Endometrium (tissue), 2 donors: ENCODE data around the gene FBXO31.

Experiments
- FAIRE-seq: peaks from 2 replicates; lab custom pipeline; 2012; peaks lifted over from hg19 to GRCh38; lab: Jason Lieb, UNC
- donor health status: control.
- donor health status: control.

The FBXO31 gene

DNA sequence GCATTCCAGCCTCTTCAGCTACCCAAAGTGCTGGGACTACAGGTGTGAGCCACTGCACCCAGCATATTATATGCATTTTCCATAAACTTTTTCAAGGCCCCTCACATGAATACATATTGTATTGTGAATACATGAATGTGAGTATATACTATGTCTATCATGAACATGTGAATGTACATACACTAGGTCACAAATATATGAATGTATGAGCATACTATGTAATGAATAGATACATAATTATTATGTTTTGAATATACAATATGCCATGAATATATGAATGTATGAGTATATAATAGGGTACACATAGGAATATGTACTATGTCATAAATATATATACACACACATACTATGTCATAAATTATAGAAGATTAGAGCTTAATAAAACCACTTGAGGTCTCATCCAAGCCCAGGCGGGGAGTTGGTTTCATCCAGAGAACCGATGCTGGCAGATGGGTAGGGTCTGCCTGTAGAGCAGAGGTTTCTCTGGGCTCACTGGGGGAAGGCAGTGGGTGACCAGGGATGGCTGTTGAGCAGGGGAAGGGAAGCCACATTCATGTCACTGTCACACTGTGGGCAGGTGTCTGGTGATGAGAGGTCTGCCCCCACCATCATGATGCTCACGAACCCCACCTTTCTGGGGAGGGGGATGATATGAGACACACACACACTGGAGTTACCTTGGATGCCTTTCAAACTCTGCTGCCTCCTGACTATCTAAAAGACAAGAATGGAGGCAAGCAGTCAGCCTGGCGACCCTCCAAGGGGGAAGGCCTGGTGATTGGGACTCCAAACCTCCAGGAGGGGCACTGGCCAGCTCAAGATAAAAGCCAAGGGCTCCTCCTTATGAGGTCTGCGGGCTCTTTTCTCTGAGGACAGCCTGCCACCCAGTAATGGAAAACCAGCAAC, 73.7 kb downstream of the FBXO31 start:
- no peak for FAIRE-seq

DNA sequence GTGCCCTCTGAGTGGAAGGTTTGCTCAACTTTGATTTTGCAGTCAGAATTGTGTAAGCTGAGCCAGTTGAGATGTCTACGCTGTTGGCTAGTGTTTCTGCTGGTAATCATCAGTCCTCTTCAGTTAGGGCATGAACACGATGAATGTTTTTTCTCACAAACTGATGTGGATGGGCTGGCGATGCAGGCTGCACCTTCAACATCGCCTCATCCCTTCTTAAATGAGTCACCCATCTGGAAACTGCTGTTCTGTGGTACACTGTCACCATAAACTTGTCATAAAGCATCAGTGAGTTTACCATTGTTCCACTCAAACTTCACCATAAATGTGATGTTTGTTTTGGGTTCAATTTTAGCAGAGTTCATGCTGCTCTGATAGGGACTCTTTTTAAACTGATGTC, 74.8 kb downstream of the FBXO31 start:
- FAIRE-seq = no peak

DNA sequence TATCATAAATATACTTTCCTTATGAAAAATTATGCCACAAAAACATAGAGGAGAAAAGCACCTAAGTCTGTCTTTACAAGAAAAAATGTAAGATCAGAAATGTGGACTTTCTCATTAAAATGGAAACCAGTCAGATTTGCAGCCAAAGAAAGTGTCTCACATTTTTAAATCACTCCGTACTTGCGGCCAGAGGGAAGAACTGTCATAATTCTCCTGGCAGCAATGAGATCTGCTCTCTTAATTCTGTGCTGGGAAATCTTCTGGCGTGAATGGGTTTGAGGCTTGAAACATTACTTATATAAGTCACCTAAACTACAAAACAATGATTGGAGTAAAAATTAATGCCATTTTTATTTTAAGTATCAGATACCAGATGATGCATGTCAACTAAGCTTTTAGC, 77.1 kb downstream of the FBXO31 start:
- no peak for FAIRE-seq

DNA sequence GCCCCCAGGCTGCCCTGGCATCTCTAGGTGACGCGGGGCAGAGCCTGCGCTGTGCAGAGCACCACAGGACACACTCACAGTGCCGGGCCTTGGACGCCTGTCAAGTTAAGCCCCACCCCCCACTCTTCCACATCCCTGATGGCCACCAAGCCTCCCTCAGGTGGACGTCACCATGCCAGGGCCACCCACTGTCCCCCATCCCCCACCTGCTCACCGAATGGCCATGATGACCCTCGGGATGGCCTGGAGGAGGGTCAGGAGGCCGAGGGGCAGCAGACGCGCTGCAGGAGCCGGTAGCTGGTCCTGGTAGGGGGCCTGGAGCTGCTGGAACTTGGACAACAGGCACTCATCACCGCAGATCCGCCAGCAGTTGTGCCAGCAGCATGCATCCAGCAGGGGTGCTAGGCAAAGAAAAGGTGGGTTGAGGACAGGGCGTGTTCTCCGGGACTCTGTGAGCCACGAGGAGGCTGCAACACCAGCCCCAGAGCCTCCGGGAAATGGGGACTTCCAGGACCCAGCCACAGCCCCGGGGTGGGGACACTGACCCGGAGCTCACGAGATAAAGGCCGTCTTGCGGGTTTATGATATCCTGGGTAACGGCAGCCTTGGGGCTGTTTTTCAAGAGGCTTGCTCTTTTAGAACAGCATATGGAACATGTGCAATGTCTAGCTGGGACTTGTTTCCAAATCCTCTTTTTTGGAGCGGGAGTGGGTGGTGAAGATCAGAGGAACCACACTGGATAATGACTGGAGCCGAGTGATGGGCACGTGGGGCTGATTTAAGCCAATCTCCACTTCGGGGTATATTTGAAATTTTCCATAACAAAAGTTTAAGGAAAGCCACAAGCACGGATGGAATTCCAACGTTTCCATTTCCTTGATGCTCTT, 77.8 kb downstream of the FBXO31 start:
- FAIRE-seq = no peak

DNA sequence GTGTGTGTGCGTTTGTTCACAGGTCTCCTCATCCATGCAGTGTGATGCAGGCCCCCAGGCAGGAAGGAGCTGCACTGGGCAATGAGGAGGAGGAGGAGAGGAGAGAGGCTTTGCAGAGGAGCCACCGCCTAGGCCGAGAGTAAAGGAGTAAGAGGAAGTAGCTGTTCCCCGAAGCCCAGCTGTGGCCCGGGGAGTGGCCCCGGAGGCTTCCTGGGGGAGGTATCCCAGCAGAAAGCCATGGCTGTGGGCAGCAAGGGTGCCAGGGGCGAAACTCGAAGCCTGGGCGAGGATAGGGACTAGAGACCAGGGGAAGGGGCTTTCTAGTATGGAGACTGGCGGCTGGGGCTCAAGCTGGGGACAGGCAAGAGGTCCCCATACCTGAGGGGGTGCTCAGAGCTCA, 78.6 kb downstream of the FBXO31 start:
- FAIRE-seq = no peak

DNA sequence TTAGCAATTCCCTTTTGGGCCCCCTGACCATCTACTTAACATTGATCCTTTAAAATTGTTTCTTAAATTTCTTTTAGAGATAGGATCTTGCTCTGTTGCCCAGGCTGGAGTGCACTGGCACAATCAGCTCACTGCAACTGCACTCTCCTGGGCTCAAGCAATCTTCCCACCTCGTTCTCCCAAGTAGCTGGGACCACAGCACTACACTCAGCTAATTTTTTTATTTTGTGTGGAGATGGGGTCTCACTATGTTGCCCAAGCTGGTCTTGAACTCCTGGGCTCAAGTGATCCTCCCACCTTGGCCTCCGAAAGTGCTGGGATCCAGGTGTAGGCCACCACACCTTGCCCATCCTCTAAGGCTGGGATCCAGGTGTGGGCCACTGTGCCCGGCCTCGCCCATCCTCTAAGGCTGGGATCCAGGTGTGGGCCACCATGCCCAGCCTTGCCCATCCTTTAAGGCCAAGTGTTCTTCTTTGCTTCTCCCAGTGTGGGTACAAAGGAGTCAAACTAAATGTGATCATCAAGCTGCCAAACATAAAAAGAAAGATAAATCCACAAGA, 79.5 kb downstream of the FBXO31 start:
- FAIRE-seq = no peak

DNA sequence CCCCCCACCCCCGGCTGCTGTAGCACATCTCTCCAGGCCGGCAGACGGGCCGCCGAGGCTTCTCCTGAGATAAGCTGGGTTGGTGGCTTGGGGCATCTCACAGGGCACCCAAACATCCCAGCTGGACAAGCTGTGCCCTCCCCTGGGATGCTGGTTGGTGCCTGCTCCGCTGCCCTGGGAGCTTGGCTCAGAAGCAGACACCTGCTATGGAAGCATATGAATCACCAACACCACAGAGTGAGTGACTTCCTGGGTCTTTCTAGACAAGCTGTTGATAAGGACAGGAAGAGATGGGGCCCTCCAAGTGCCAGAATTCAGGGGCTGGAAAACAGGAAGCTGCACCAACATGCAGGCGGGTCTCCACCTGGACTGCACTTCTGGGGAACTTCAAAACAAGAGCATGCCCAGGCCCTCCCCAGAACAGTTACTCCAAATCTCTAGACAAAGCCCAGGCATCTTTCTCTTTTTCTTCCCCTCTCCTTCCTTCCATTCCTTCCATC, 80.1 kb downstream of the FBXO31 start:
- FAIRE-seq = no peak

DNA sequence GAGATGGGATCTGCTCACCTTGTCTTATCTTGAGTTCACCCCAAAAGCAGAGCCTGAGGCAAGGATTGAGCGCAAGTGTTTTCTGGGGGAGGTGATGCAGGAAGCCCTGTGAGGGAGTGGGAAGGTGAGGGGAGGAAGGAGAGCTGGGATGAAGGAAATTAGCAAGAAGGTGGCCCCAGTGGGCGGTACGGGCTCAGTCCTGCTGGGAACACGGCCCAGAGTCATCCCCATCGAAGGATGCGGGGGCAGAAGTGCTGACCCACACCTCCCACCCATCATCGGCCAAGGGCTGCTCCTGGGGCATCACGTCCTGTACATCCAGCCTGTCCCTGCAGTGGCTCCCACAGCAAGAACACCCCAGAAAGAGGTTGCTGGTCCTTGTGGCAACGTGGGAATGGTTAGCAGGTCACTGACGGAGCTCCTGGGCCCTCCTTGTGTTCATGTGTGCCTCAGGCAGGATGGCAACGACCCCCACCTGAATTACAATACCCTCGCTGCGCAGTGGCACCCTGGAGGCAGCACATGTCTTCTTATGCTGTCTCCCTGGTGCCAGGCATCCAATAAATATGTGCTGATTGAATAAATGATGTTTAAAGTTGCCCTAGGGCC, 84.6 kb downstream of the FBXO31 start:
- no peak for FAIRE-seq

DNA sequence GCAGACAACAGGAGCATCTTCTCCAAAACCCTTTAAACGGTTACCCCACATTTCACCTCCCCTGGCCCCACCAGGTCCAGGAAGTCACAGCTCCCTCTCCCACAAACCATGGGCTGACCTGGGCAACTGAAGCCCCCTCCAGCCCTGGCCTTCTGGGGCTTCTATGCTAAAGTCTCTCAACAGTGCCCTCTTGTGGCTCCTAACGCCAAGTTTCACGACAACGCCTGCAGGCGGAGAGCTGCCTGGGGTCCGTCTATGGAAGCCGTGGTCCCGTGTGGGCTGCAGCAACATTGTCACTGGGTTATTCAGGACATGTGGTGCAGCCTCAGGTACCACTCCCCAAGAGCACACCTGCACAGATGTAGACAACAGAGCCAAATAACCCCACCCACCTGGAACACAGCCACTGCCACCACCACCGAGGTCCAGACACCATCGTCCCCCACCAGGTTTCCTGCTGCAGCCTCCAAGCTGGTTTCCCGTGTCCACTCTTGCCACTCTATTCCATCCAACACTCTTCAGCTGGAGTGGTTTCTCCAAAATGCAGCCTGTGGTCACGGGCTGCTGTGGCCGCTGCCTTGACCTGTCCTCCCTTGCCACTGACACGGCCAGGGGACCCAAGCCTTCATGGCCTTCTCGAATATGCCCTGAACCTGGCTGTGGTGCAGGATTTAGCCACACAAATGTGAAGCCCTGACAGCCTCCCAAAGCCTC, 85.5 kb downstream of the FBXO31 start:
- no peak for FAIRE-seq

DNA sequence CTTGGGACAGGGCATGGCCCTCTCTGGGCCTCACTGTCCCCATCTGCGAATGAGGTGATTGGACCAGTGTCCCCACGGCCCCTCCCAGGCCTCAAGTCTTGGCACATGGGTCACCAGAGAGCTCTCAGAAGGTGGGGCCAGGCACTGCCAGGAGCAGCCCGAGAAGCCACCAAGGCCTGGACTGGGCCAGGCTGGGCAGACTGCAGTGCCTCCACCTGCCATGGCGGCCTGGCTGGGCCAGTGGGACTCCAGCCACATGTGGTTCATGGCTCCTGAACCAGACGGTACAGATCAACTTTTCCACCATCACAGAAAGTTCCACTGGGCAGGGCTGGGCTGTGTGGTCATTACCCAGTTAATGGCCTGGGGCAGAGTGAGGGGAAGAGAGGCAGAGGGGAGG, 86.2 kb downstream of the FBXO31 start:
- FAIRE-seq = no peak

DNA sequence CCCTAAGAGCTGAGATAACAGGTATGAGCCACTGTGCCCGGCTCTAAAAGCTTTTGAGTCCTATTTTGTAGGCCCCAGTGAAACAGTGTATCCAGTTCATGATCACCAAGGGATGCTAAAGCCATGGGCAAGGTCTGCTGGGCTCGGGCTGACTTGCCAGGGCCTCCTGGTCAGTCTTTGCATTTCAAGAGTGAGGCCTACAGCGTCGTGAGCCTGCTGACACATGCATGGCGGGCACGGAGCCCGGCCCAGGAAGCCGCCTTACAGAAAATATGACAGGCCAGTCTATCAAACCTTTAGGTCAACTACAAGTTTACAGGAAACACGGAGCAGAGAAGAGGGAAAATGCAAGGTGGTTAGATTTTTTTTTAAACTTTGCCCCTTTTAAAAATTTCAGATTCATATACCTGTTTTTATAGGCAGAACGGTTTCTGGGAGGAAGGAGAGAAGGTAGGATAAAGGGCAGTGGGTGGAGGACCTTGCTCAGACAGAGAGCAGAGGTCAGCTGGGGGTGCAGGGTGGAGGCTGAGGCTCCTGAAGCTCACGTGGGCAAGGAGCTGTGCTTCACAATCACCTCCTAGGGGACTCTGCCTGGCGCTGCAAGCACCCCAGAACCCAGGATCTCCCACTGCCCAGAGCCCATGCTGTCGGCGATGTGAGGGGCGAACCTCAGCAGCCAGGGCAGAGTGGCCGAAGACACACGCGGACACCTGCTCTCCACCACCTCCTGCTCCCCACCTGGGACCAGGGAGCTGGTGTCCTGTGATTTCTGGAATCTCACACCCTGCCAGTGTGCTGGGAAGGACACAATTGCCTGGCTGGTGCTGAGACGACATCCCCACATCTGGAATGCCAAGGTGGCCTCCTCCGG, 87.7 kb downstream of the FBXO31 start:
- FAIRE-seq = no peak

DNA sequence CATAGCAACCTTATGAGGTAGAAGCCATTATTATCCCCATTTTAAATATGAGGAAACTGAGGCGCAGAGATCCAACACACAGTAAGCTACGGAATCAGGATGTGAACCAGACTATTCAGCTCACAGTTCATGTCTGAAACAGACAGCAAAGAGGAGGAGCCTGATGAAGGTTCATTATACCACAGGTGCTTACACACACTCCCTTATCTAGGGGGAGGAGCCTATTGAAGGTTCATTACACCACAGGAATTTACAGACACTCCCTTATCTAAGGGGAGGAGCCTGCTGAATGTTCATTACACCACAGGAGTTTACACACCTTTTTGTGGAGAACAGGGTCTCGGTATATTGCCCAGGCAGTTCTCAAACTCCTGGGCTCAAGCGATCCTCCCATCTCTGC, 88.3 kb downstream of the FBXO31 start:
- no peak for FAIRE-seq

DNA sequence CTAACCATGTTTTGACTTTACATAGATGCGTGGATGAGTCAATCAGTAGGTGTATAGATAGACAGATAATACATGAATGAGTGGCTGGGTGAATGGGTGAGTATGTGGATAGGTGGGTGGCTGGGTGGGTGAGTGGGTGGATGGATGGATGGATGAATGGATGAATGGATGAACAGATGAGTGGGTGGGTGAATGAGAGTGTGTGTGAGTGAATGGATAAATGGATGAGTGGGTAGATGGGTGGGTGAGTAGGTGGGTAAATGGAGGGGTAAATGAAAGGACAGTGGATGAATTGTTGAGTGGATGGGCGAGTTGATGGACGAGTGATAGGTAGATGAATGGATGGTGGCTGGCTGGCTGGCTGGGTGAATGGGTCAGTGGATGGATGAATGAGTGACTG, 89.6 kb downstream of the FBXO31 start:
- no peak for FAIRE-seq

DNA sequence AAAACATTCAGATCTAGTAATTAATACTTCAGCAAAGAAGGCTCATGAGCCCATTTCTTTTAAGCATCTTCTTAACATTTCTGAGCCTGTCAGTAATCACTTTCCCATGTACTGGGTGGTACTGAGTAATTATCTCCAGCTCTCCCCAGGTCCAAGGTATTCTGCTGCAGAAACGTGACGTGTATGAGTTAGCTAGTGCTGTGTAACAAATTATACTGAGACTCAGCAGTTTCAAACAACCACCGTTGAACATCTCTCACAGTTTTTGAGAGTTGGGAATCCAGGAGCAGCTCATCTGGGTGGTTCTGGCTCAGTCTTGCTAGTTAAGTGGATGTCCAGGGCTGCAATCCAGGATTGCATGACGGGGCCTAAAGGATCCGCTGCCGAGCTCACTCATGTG, 91.6 kb downstream of the FBXO31 start:
- no peak for FAIRE-seq

DNA sequence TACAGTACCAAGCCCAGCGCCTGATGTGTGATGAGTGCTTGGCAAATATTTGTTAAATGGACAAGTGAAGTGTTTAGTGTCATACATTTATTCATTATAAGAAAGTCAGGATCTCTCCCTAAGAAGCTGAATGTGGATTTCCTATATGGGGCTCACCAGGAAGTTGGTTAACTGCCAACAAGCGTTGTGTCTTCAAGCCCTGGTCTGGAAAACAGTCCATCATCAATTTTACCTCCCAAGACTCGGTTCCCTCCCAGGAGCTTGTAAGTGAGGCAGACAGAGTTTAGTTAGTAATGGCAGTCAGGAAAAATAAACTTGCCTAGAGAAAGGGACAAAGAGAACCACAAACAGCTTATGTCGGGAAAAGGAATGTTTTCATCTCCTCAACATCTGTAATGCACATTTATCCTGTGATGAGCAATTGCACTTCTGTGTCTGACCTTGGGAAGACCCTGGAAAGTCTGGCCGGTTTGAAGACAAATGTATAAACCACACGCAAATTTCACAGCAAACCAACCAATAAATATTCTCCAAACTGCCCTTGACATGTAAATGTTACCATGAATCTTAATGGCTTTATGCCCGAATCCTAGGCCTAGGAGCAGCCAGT, 94.7 kb downstream of the FBXO31 start:
- FAIRE-seq = peak; percentile 63

DNA sequence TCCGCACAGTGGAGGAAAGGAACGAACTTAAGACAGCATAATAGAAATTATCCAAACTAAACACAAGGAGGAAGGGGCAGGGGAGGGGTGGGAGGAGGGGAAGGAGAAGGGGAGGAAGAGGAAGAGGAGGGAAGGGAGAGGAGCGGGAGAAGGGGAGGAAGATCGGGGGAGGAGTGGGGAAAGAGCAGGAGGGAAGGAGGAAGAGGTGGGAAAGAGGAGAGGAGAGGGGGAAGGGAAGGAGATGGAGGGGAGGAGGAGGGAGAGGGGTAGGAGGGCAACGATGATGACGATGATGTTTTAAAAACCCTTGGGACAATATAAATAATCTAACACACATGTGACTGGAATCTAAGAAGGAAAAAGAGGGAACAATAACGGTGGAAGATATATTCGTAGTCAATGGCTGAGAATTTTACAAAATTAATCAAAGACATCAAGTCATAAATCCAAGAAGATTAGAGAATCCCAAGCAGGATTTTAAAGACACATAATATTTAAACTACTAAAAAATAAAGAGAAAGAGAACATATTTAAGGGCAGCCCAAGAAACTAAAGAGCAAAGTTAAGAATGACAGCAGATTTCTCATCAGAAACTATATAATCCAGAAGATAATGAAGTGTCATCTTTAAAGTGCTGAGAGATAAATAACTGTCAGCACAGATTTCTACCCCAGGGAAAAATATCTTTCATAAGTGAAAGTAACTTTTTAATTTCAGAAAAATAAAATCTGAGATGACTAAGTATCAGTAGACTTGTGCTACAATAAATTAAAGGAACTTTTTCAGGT, 96.5 kb downstream of the FBXO31 start:
- no peak for FAIRE-seq

DNA sequence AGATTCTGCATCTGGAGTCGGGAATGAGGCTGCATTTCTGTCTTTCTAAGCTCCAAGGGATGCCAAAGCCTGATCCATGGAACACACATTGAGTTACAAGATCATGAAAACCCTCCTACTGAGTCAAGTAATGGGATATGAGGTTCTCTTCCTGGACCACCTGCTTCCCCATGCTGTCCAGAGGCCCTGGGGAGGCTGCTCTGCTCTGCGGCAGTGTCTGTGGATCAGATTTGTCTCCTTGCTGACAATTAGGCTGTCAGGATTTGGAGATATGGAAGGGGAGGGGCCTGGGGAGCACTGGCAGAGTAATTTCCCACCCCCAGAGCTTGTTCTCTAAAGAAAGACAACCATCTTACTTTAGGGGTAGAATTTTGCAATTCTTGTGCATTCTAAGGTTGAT, 99.4 kb downstream of the FBXO31 start:
- FAIRE-seq = no peak

DNA sequence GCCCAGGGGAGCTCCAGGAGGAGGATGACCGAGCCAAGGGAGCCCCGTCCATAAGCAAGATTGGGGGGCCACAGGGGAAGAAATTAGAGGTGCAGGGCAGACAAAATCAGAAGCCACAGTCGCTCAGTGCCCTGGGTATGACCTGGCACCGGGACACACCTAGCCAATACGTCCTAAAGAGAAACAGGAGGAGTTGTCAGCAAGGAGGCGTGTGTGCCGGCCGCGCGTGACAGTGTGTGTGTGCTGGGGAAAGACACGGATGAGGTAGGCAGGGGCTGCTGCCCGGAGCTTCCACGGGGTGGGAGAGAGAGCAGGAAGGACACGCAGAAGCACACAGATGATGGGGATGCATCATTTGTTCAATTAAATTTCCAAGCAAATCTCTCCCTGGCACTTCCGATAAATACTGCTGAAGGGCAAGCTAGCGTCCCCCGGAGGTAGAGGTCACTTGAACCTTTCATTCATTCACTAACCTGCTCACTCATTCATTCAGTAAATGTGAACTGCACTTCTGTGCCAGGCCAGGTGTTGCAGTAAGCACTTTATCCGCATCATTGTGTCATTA, 104.4 kb downstream of the FBXO31 start:
- no peak for FAIRE-seq
